Activated B cell treated with CpG ODN at 0.5 μM for 24 hours (primary cell): ENCODE measurements around the gene CCSER2. TPM values are rescaled to one million over a fixed set of nuclear protein-coding genes. Genes with fewer than 3 reads are reported as not detected.

Experiments used
- ATAC-seq: fragments of 200-7000 bp; cut with Tn5 transposase; one replicate; pipeline ENCODE4 v1.10.0; 2021; ENCODE audit warnings: low read depth, mild to moderate bottlenecking, moderate library complexity
- CTCF ChIA-PET: fragments of 350-600 bp; sonication (Branson Sonifier 250); formaldehyde crosslinking; loops from one replicate; lab custom pipeline; 2021; ENCODE audit warnings: antibody characterized with exemption; lab: Charles Lee
- POLR2A ChIA-PET: fragments of 350-600 bp; sonication (Branson Sonifier 250); formaldehyde crosslinking; loops from one replicate; lab custom pipeline; 2021; ENCODE audit warnings: antibody characterized with exemption; lab: Charles Lee
- DNase-seq: peaks from one replicate; pipeline ENCODE4 v3.0.0; 2022
- H3K27ac Mint-ChIP-seq: one replicate; pipeline ENCODE4 v1.8.0; 2020; ENCODE audit warnings: mixed read lengths
- H3K27me3 Mint-ChIP-seq: one replicate; pipeline ENCODE4 v1.8.0; 2021; ENCODE audit warnings: mixed read lengths
- H3K36me3 Mint-ChIP-seq: one replicate; pipeline ENCODE4 v1.8.0; 2021; ENCODE audit warnings: low read depth, mixed read lengths
- H3K4me1 Mint-ChIP-seq: one replicate; pipeline ENCODE4 v1.8.0; 2021; ENCODE audit warnings: mixed read lengths
- H3K4me3 Mint-ChIP-seq: one replicate; pipeline ENCODE4 v1.8.0; 2020; ENCODE audit warnings: mild to moderate bottlenecking, mixed read lengths
- H3K9me3 Mint-ChIP-seq: one replicate; pipeline ENCODE4 v1.8.0; 2020; ENCODE audit warnings: mixed read lengths
- intact Hi-C: fragments of 100-400 bp; cut with micrococcal nuclease; formaldehyde crosslinking; loops from one replicate; pipeline ENCODE4 v1.15.1; 2024
- total RNA-seq: library from RNA; stranded (reverse); gene quantifications from 2 replicates; pipeline ENCODE4 v1.2.3, GENCODE V29; 2022
- TF ChIP-seq, protein P1 (sequence below): fragments of 200-600 bp; IDR thresholded peaks from one replicate; pipeline ENCODE4 v1.8.0; 2022; ENCODE audit warnings: antibody characterized with exemption, mild to moderate bottlenecking

Gene CCSER2
- total RNA-seq, 1 donor from 2014 or later, result 57.1 TPM

DNA sequence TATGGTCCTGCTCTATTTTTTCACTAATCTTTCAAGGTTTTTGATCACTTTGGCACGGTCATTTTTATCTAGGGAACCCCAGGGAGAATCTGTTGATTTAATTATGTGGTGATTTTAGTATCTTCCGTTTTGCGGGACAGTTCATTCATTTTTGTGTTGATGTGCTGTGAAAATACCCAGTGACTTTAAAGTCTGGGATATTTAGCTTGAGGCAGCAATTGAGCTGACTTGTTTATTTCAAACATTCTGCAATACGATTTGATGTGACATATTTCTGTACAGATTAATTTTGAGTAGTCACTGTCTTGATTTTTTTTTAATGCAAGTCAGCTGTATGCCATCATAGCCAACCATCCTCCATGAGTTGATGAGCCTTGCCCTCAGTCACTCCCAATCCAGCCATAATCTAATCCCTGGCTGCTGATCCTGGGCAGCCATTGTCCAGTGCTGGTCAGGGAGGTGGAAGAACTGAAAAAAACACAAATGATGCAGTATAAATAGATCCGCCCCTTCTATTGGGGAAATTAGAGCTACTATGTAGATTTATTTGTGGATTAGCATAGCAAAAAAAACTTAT, 183.4 kb downstream of the CCSER2 start:
- intact Hi-C loops, result no loop called here
- POLR2A ChIA-PET, result no interaction called here
- TF ChIP-seq, protein P1, sequence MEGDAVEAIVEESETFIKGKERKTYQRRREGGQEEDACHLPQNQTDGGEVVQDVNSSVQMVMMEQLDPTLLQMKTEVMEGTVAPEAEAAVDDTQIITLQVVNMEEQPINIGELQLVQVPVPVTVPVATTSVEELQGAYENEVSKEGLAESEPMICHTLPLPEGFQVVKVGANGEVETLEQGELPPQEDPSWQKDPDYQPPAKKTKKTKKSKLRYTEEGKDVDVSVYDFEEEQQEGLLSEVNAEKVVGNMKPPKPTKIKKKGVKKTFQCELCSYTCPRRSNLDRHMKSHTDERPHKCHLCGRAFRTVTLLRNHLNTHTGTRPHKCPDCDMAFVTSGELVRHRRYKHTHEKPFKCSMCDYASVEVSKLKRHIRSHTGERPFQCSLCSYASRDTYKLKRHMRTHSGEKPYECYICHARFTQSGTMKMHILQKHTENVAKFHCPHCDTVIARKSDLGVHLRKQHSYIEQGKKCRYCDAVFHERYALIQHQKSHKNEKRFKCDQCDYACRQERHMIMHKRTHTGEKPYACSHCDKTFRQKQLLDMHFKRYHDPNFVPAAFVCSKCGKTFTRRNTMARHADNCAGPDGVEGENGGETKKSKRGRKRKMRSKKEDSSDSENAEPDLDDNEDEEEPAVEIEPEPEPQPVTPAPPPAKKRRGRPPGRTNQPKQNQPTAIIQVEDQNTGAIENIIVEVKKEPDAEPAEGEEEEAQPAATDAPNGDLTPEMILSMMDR, result no peak
- CTCF ChIA-PET, result interaction anchor here (1.2 kb wide), 1 partner anchor 28 kb away, joined by 4 read pairs; no protein-coding TSS in a partner anchor
- Mint-ChIP-seq H3K4me1 (no peaks in the 10 kb centered on the region), H3K9me3 (no peaks in the 10 kb centered on the region), H3K36me3 (peaks cover 24% of the 10 kb centered on the region), H3K27me3 (no peaks in the 10 kb centered on the region), H3K4me3 (no peak overlapping the region), H3K27ac (no peak overlapping the region)
- DNase-seq (no peak), ATAC-seq (no peak)

DNA sequence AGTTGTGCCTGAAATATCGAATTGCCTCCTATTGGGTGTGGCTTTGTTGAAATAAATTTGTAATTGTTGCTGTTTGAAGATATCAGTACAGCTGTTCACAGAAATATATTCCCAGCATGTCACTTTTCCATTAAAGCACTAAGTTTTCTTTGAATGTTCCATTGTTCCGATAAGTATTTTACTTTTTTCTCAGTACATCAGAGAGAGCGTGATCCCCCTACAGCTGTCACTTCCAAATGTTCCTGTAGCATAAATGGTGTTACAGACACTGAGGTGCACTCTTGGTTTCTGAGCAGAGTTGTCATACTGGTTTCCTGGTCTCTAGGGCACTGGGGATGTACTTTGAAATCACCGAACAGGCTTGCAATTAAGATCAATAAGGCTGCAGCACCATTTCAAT, 189.2 kb downstream of the CCSER2 start:
- no peak overlapping the region for H3K27ac Mint-ChIP-seq
- H3K9me3 Mint-ChIP-seq, result no peaks in the 10 kb centered on the region
- DNase-seq (no peak), ATAC-seq (no peak)
- H3K27me3 Mint-ChIP-seq, result no peaks in the 10 kb centered on the region
- ChIA-PET CTCF (interaction anchor here (1.2 kb wide), 1 partner anchor 21 kb away, joined by 3 read pairs; no protein-coding TSS in a partner anchor), POLR2A (no interaction called here)
- H3K4me1 Mint-ChIP-seq, result no peaks in the 10 kb centered on the region
- no peak overlapping the region for H3K4me3 Mint-ChIP-seq
- intact Hi-C loops, result no loop called here
- TF ChIP-seq, protein P1, result no peak
- peaks cover 24% of the 10 kb centered on the region for H3K36me3 Mint-ChIP-seq

DNA sequence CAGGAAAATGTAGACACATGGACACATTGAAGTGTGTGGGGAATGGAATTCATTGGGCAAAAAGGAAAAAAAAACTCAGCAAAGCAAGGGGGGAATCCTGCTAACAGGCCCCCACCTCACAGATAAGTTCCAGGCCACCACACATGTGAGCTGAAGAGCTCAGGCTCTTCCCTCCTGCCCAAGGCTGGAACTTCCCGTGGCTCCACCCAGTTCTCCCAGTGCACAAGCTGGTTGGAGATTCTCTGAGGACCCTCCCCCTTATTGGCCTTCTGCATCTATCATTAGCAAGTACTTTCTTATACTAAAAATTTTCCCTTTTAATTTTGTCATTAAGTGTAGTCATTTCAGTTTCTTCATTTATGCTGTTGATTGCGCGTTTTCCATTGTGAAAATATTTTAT, 190.8 kb downstream of the CCSER2 start:
- Mint-ChIP-seq H3K4me1 (no peaks in the 10 kb centered on the region), H3K36me3 (peaks cover 12% of the 10 kb centered on the region), H3K27me3 (no peaks in the 10 kb centered on the region), H3K27ac (no peak overlapping the region), H3K4me3 (no peak overlapping the region), H3K9me3 (no peaks in the 10 kb centered on the region)
- CTCF ChIA-PET, result no interaction called here
- ATAC-seq (no peak), DNase-seq (no peak)
- POLR2A ChIA-PET, result no interaction called here
- TF ChIP-seq, protein P1, result no peak
- intact Hi-C loops, result no loop called here

DNA sequence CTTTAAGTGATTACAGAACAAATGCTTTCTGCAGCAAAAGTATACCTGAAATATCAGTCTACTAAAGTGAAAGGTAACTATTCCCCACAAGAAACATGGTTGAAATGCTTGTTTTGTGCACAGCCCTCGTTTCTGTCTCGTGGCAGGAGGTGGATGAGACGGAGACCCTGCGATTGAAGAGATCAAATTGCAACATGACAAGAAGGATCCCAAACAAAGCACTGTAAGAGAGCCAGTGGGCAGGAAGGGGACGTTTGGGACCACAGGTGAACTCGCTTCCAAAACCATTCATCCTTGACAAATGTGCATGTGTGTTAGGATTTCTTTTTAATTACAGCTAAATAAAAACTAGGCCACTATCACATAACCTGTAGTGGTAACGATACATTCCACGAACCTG, 192.6 kb downstream of the CCSER2 start:
- H3K4me1 Mint-ChIP-seq, result no peaks in the 10 kb centered on the region
- ATAC-seq, result no peak
- H3K9me3 Mint-ChIP-seq, result peaks cover 6% of the 10 kb centered on the region
- H3K27ac Mint-ChIP-seq, result no peak overlapping the region
- intact Hi-C loops, result no loop called here
- ChIA-PET POLR2A (no interaction called here), CTCF (no interaction called here)
- peaks cover 1% of the 10 kb centered on the region for H3K27me3 Mint-ChIP-seq
- DNase-seq, result no peak
- TF ChIP-seq, protein P1, result no peak
- H3K36me3 Mint-ChIP-seq, result peaks cover 2% of the 10 kb centered on the region
- H3K4me3 Mint-ChIP-seq, result no peak overlapping the region

DNA sequence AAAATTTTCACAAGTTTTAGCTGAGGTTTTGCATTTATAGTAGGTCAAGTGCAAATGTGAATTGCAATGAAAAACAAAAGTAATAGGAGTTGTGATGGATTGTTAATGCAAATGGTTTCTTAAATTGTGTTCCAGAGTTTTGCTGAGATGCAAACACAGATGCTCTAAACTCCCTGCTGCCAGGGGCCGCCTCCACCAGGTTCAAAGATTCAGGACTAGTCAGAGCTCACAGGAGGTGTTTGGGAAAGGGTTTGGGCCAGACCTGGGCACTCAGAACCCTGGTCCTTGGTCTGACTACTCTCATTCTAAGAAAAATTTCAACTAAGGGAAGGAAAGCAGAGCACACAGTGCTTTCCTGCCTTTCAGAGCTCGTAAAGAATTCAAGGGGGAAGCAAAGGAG, 193.1 kb downstream of the CCSER2 start:
- POLR2A ChIA-PET, result no interaction called here
- Mint-ChIP-seq H3K4me1 (no peaks in the 10 kb centered on the region), H3K9me3 (peaks cover 9% of the 10 kb centered on the region), H3K36me3 (no peaks in the 10 kb centered on the region), H3K27me3 (peaks cover 1% of the 10 kb centered on the region), H3K27ac (no peak overlapping the region), H3K4me3 (no peak overlapping the region)
- TF ChIP-seq, protein P1, result no peak
- CTCF ChIA-PET, result no interaction called here
- intact Hi-C loops, result no loop called here
- ATAC-seq, result no peak
- no peak for DNase-seq
